HG03108 (cell line): ENCODE measurements around the gene MTAP.
"Not testable (repeated sequence)": the region's sequence is repeated elsewhere in the genome, so short reads cannot be mapped to it uniquely, and the experiment has no call there.

ENCODE experiments used
- ATAC-seq: cut with Tn5 transposase; IDR thresholded peaks from one replicate; pipeline ENCODE4 v1.9.1; 2021; ENCODE audit warnings: moderate library complexity; ENCODE audit not compliant: unreplicated experiment

Gene MTAP

DNA sequence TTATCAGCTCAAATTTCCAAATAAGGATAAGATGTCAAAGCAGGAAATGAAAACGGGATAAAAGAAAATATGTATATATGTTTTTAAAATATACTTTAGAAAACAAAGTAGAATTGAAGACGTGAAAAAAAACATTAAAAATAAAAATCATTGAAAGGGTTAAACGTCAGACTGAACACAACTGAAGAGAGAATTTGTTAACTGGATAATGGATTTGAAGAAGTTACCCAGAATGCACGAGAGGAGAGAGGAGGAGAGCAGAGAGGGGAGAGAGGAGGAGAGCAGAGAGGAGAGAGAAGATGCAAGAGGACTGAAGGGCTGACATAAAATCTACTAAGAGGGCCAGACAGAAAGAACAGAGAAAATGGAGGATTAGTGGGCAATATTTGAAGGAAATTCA is 103.8 kb downstream of the MTAP start:
- no peak for ATAC-seq

DNA sequence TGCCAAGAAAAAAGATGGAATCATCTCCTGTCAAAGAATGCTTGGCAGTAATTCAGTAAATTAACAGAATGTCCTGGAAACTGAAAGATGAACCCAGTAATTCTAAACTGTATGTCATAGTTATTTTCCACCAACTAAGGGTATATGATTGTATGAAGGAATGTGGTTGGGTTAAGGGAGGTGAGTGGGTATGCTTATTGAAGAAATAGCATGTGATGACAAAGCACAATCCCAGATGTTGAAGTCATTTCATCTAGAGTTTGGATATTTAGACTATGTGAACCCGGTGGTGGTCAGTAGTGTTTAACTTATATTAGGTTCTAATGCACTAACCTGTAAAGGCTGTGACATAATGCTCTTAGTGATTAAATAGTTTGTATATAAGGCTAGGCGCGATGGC is 104.4 kb downstream of the MTAP start:
- ATAC-seq: no peak

DNA sequence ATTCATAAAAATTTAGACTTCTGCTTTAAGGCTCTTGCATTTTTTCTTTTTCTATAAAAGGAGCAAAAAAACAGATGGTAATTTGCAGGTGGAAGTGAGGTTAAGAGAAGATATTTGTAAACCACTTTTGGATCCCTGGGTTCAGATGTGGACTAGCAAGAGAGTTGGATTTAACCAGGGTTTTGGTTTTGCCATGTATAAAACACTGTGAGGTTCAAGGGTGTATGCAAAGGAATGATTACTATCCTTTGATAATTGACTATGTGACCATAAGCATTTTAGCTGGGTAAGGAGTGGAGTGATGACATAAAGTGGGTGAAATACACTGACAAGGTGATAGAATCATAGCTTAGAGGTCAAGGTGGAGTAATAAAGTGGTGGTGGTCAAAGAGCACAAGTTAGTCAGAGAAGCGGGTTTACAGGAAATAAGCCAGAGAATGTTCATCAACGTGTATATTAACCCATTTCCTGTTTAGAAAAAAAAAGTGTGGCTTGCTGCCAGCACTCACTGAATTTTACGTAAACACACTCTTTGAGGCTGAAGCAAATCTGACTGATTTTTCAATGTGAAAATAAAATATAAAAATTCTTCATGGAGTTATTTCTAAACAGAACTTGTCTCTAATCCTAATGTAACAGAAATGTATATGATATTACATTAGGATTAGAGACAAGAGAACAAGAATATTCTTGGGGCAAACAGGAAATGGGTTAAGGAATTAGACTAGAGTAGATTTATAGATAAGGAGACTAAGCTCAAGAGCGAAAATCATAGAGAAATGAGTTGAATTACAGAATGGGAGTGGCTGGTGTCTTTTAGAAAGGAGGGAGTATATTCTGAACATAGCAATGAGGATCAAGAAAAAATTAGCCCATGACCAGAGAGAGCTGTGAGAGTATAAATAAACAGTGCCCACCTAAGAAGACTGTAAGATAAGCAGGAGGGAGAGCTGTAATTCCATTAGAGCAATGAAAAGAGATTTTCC is 117.2 kb downstream of the MTAP start:
- peak; percentile 92 for ATAC-seq

DNA sequence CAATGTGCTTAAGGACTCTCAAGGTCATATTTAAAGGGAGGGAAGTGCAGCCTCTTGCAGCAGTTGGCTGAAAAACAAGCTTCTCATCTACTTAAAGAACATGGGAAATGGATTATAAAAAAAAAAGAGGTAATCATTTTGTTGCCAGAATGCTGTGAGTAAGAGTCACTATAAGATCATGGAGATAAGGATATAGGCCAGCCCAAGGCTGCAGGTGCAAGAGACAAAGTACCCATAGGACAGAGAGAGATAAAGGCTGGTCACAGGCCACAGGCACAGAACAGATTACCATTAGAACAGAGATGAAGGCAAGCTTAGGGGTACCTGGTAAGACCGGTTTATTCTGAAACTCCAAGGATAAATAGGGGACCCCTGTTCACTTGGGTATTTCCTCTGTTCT is 121.3 kb downstream of the MTAP start:
- ATAC-seq: no peak

DNA sequence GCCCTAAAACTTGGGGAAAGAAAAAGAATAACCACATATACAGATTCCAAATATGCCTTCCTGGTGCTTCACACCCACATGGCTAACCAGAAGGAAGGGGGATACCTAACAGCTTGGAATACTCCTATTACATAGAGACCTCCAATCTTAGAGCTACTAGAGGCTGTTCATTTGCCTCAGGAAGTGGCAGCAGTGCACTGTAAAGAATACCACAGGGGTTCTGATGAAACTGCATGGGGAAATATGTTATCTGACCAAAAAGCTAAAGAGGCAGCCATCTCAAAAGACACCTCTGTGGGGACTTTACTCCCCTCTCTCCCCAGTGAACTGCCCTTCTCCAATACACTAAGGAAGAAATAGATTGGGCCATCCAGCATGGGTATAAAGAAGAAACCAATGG is 125.3 kb downstream of the MTAP start:
- ATAC-seq: no peak

DNA sequence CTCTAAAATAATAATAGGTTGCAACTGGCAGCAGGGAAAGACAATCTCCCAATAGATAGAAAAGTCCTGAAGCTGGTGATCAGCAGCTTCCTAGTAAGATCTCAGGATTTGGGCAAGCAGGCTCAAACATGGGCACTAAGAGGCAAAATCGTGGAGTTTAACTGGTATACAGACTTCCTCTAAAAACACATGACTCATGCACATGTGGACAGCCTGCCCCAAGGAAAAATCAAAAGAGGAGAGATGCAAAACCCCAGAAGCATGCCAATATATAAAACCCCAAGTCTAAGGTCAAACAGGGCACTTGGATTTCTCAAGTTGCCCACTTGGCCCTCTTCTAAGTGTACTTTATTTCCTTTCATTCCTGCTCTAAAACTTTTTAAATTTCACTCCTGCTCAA is 129.0 kb downstream of the MTAP start:
- no peak for ATAC-seq

DNA sequence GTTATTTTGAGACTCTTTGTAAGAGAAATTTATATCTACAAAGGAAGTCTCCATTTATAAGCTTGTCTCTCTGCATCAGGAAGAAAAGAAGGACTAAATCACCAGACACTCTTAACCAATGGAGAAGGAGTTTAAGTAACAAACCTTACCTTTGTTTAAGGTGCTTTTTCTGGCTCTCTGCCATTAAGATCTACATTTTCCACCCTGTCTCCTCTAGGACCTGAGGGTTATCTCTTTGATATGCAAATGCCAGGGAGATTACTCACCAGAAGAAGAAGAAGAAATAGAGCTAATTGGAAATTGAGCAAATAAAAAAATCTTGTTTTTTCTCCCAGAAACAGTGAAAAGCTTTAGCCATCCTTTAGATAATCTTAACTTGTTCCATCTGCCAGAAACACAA is 130.8 kb downstream of the MTAP start:
- no peak for ATAC-seq

DNA sequence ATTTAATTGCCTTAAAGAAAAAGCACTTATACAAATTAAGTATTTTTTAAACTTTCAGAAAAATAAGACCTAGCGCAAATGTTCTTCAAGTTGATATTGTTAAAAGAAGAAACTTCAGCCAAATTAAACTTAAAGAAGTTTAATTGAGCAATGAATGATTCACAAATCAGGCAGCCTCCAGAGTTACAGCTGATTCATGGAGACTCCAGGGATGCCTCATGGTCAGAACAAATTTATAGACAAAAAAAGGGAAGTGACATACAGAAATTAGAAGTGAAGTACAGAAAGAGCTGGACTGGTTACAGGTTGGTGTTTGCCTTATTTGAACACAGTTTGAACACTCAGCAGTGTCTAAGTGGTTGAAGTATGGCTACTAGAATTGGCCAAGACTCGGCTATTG is 131.4 kb downstream of the MTAP start:
- no peak for ATAC-seq

DNA sequence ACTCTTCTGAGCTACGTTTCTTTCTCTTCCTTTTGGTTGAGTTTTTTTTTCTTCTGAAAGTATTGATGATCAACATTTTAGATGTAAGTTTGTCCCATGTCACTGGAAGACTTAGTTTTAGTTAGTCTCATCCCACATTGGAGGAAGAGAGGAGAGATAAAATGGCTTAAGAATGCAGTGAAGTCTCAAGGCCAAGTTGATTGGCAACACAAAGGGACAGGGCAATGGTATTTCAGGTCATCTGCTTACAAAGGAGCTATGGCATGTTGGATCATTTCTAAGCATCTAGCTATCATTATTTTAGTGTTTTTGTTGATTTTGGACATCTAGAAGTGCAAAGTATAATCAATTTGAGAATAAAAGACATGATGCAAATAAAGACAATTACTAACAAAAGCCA is 133.2 kb downstream of the MTAP start:
- no peak for ATAC-seq

DNA sequence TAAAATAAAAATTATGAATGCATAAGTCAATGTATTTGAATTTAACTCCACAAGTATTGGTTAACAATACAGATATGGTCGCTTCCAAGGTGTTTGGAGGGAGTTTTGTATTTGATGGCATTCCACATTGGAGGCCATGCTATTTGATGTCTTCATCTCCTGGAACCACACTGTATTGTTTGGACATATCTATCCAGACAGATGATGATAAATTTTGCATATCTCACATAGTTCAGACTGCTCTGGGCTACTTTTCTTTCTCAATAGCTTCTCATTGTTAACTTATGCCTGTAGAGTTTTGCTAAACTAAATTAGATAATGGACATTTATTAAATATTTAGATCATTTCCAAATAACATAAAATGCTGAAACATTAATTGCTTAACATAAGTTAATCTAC is 133.7 kb downstream of the MTAP start:
- no peak for ATAC-seq

DNA sequence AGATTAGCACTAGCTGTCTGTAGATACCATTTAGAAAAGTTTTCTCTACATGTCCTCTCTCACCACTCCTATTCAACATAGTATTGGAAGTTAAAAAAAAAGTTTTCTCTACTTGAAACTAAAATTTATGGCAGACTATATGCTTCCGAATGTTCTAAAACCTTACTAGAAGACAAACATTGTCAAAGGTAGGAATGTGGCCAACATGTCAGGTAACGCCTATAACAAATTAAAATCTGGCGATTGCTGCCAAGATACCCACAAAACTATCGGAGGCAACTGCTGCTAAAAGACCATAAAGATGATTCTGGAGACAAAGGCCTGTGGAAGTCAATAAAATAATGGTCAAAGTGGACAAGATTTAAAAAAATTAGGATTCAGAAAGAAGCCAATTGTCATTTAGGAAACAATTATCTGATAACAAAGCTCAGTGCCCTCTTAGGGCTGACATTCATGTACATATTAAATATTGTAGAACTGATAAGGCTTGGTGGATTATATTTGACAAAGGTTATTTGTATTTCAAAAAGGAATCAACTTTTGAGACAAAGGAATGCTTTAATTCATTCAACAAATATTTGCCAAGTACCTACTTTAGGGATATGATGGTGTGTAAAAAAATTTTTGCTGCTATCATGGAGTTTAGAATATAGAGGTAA is 139.0 kb downstream of the MTAP start:
- ATAC-seq: no peak

DNA sequence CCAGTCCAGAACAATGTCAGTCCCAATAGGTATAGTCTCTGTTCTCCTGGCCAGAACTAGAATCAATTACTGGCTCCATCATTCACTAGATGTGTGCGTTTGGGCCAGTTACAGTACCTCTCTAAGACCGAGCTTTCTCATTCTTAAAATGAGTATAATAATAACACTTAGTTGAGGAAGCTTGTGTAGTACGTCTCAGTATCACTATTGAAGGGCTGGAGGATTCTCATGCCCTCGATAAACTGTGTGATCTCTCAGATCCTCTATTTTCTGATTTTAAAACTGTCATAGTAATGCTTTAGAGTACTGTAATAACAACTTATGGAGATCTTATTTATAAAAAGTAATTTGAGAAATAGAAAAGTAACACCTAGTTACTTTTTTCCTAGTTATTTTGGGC is 141.0 kb downstream of the MTAP start:
- ATAC-seq: no peak

DNA sequence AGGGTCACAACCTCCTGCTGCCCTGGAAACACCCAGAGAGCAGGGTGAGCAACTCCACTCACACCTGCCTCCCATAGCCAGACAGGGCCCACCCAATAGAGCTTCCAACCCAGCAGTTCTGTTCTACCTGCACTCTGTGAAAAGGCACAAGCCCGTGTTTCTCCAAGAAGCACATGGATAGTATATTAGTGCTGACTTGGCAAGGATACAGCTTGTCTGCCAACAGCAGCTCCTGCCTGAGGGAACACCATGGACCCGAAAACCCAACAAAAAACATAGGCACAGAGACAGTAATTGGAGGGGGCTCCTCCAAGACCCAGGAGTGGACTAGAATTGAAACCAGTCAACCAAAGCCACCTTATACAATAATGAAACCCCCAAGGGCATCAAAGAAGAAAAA is 143.2 kb downstream of the MTAP start:
- ATAC-seq: no peak

DNA sequence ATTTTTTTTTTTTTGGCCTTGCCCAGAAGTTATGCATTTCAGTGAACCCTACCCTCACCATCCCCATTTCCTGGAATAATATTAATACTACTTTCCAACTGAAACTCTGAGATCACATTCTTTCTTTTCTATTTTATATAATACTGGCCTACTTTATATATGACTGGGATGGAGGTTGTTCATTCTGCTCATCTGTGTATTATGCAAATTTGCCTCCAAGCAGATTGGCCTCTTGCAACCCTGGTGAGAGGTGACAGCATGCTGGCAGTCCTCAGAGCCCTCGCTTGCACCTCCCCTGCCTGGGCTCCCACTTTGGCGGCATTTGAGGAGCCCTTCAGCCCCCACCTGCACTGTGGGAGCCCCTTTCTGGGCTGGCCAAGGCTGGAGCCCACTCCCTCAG is 156.4 kb downstream of the MTAP start:
- ATAC-seq: no peak

DNA sequence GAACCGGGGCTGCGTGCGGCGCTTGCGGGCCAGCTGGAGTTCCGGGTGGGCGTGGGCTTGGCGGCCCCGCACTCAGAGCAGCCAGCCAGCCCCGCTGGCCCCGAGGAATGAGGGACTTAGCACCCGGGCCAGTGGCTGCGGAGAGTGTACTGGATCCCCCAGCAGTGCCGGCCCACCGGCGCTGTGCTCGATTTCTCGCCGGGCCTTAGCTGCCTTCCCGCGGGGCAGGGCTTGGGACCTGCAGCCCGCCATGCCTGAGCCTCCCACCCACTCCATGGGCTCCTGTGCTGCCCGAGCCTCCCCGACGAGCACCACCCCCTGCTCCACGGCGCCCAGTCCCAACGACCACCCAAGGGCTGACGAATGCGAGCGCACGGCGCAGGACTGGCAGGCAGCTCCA is 156.8 kb downstream of the MTAP start:
- not testable (repeated sequence) for ATAC-seq

DNA sequence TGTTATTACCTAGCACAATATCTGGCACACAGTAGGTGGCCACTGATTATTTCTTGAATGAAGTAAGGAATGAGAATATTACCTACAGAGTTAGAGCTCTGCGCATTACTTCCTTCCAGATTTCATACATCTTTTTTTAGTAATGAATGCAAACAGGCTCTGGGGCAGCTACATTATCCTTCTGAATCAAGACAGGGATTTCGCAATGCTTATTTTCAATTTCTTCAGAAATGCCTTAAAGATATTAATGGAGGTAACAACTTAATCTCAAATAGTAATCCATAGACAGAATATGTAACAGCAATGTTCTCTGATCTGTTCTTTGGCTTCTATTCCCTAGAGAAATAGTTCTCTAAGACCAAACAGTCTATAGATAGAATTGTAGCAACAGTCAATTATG is 159.1 kb downstream of the MTAP start:
- no peak for ATAC-seq

DNA sequence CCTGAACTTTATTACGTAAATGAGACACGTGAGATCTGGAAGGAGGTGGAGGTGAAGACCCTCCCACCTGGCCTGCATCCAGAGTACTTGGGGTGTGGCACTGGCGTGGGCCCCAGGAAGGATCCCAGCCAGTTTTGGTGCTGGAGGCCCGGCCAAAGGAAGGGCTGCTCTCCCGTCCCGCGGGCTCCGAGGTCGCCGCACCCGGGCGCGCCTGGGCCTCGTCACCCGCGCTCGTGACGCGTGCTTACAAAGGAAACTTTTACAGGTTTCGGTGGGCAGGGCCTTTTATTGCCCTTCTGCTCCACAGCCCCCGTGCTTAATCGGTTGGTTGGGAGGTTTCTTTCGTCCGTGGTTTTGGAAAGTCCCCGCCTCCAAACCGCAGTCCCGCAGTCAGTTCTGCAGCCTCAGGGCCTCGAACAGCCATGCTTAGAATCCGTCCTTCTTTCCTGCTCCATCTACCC is 162.5 kb downstream of the MTAP start:
- peak; percentile 44 for ATAC-seq

DNA sequence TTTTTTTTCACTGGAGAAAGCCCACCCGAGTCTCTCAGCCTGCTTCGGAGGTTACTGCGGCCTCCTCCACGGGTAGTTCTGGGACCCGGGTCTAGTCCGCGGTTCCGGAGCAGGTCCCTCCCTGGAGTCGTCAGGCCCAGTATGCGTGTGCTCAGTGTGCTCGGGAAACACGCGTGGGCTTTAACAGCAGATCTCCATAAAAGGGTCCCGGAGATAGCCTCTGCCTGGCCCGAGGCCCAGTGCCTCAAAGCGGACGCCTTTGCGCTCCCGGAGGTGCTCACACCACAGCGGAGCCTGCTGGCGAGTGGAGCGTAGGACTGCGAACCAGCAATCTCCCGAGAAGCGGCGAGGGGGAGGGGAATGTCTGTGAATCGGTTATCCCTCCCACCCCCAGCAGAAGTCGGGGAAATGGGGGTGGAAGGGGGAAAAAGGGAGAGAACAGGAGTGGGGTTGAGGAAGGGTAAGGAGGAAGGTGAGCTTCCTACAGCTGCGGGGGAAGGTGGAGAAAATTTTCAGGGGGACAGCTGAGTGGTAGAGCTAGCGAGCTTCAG is 163.0 kb downstream of the MTAP start:
- ATAC-seq: peak; percentile 86

DNA sequence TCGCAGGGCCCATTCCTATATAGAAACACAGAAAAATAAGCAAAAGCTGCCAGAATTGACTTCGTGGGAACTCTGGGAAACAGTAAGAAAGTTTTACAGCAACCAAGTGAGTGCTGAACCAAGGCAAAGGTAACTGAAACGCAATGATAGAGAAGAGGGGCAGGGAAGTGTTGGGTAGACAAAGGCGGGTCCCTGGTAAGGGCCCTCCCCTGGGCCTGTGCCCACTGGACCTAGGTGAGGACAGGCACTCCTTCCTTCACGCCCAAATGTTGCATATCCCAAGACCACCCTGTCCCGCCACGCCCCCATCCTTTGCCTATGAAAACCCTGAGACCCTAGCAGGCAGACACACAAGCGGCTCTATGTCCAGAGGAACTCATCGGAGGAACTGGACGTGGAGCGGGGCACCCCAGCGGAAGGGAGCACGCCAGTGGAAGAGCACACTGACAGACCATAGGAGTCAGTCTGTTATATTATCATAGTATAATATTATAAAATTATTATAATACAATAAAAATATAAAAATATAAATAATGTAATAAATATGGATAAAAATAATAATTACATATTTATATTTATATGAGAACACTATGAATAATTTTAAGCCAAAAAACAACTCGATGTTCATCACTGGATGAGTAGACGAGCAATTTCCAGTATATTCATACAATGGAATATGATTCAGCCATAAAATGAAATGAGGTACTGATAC is 163.9 kb downstream of the MTAP start:
- ATAC-seq: no peak

DNA sequence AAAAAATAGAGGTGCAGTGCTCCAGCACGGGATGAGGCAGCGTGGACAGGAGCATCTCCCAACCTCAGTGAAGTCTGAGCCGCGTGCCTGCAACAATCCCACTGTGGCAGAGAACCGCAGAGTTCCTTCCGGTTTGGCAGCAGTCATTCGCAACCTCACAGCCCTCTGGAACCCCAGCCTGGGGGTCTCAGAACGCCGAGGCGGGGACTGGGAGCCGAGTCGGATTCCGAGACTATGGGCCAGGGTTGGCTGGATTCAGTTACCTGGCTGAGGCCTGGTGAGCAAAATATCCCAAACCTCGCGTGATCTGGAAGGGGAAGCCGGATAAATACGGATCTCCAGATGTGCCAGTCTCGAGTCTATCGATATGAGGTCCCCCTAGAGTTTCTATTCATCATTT is 164.7 kb downstream of the MTAP start:
- ATAC-seq: no peak

DNA sequence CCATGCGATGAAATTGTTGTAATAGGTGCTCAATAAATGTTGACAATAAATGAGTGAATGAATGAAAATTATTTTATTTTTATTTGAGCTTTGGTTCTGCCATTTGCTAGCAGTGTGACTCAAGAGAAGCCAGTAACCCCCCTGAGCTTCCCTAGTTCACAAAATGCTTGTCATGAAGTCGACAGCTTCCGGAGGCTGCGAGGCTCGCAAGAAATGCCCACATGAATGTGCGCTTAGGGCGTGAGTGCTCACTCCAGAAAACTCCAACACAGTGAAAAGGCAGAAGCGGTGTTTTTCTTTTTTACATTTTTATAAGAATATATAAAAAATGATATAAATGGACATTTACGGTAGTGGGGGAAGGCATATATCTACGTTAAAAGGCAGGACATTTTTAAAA is 165.3 kb downstream of the MTAP start:
- ATAC-seq: no peak
